DOHH2 (cell line): Measurements from ENCODE around the gene SAP30L.

Source experiments
- H3F3A ChIP-seq: fragments of 200-600 bp; sonication (generic), shearing (Covaris generic); 2 replicates; pipeline ENCODE4 v1.6.0; 2016; ENCODE audit warnings: antibody characterized with exemption, mild to moderate bottlenecking; ENCODE audit not compliant: control insufficient read depth, insufficient read depth
- H3K27ac ChIP-seq: fragments of 200-600 bp; sonication (generic); 2 replicates; pipeline ENCODE4 v1.5.1; 2014; ENCODE audit warnings: low read depth, mild to moderate bottlenecking, low read length, moderate library complexity
- H3K27me3 ChIP-seq: fragments of 200-600 bp; sonication (generic); 2 replicates; pipeline ENCODE4 v1.6.1; 2014; ENCODE audit warnings: mild to moderate bottlenecking, low read length, mixed read lengths; ENCODE audit not compliant: control insufficient read depth
- H3K36me3 ChIP-seq: fragments of 200-600 bp; sonication (generic); 2 replicates; pipeline ENCODE4 v1.6.1; 2014; ENCODE audit warnings: mild to moderate bottlenecking, low read length, moderate library complexity, mixed read lengths; ENCODE audit not compliant: control insufficient read depth
- H3K4me1 ChIP-seq: fragments of 200-600 bp; sonication (generic); 2 replicates; pipeline ENCODE4 v1.6.1; 2014; ENCODE audit warnings: mild to moderate bottlenecking, low read length, mixed read lengths; ENCODE audit not compliant: control insufficient read depth
- H3K4me2 ChIP-seq: fragments of 200-600 bp; sonication (generic); 2 replicates; pipeline ENCODE4 v1.6.0; 2014; ENCODE audit warnings: mild to moderate bottlenecking, low read length, moderate library complexity
- H3K4me3 ChIP-seq: fragments of 200-600 bp; sonication (generic); 2 replicates; pipeline ENCODE4 v1.5.1; 2014; ENCODE audit warnings: mild to moderate bottlenecking, low read length, mixed read lengths
- H3K79me2 ChIP-seq: fragments of 200-600 bp; sonication (generic); 2 replicates; pipeline ENCODE4 v1.6.1; 2014; ENCODE audit warnings: mild to moderate bottlenecking, low read length, mixed read lengths; ENCODE audit not compliant: control insufficient read depth
- H3K9me2 ChIP-seq: fragments of 200-600 bp; sonication (generic); replicated peaks from 2 replicates; pipeline ENCODE4 v1.6.1; 2014; ENCODE audit warnings: mild to moderate bottlenecking, low read length, mixed read lengths; ENCODE audit not compliant: control insufficient read depth
- H3K9me3 ChIP-seq: fragments of 200-600 bp; sonication (generic); 2 replicates; pipeline ENCODE4 v1.6.1; 2014; ENCODE audit warnings: antibody characterized with exemption, low read length, mixed read lengths; ENCODE audit not compliant: control insufficient read depth, insufficient read depth
- H4K20me1 ChIP-seq: fragments of 200-600 bp; sonication (generic); 2 replicates; pipeline ENCODE4 v1.6.0; 2014; ENCODE audit warnings: low read depth, mild to moderate bottlenecking, antibody characterized with exemption, low read length, moderate library complexity; ENCODE audit not compliant: control insufficient read depth, insufficient read depth
- CTCF ChIP-seq: fragments of 200-600 bp; sonication (generic); IDR thresholded peaks from one replicate; pipeline ENCODE4 v1.5.1; 2014; ENCODE audit warnings: antibody characterized with exemption, mild to moderate bottlenecking, low read depth, low read length; ENCODE audit not compliant: poor library complexity, severe bottlenecking
- EZH2phosphoT487 ChIP-seq: fragments of 200-600 bp; sonication (generic); IDR thresholded peaks from 2 replicates; pipeline ENCODE4 v1.6.1; 2017; ENCODE audit warnings: borderline replicate concordance, mild to moderate bottlenecking, antibody characterized with exemption, low read length, moderate library complexity, mixed read lengths

SAP30L gene

GRCh38 chr5:154406231-154406630 lies 39.6 kb upstream of the SAP30L start:
- Histone ChIP-seq H3K4me2 (no peak overlapping the region), H3K4me3 (no peak overlapping the region), H4K20me1 (no peaks in the 10 kb centered on the region), H3K9me2 (no peaks in the 10 kb centered on the region), H3K79me2 (no peaks in the 10 kb centered on the region), H3F3A (no peaks in the 10 kb centered on the region), H3K27ac (no peak overlapping the region), H3K4me1 (peaks cover 6% of the 10 kb centered on the region), H3K36me3 (no peaks in the 10 kb centered on the region), H3K9me3 (no peaks in the 10 kb centered on the region), H3K27me3 (0 out of 2 replicates have a peak, but pooled peaks cover 3% of the 10 kb centered on the region)
- TF ChIP-seq EZH2phosphoT487 = no peak
- TF ChIP-seq CTCF = no peak

GRCh38 chr5:154406826-154407225 lies 39.0 kb upstream of the SAP30L start:
- Histone ChIP-seq H3F3A (no peaks in the 10 kb centered on the region), H3K27ac (no peak overlapping the region), H3K79me2 (no peaks in the 10 kb centered on the region)

DNA sequence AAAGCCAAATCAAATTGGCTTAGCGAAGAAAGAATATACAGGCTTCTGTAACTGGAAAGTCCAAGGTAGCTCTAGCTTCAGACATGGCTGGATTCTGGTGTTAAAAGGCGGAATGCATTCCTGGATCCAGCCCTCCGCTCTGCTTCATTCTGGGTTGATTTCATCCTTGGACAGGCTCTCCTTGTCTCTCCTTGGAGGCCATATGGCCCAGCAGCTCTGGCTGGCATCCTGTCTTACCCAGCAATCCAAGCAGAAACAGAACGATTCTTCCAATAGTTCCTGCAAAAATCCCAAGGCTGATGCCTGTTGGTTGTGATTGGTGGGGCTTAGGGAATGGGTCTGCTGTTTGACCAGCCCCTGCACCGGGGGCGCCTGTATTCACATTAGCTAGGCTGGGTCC lies 37.0 kb upstream of the SAP30L start:
- H3K27me3 ChIP-seq = 0 out of 2 replicates have a peak, but pooled peaks cover 3% of the 10 kb centered on the region
- TF ChIP-seq EZH2phosphoT487 (no peak), CTCF (no peak)
- no peaks in the 10 kb centered on the region for H3K9me3 ChIP-seq
- H4K20me1 ChIP-seq = no peaks in the 10 kb centered on the region
- H3K4me3 ChIP-seq = no peak overlapping the region
- H3K79me2 ChIP-seq = no peaks in the 10 kb centered on the region
- H3K9me2 ChIP-seq = no peaks in the 10 kb centered on the region
- no peaks in the 10 kb centered on the region for H3K36me3 ChIP-seq
- H3K4me2 ChIP-seq = no peak overlapping the region
- H3K27ac ChIP-seq = no peak overlapping the region
- H3F3A ChIP-seq = no peaks in the 10 kb centered on the region
- peaks cover 6% of the 10 kb centered on the region for H3K4me1 ChIP-seq

More at GRCh38 chr5:154406826-154407225, 39.0 kb upstream of the SAP30L start:
- Histone ChIP-seq H3K4me3 (no peak overlapping the region), H3K9me2 (no peaks in the 10 kb centered on the region), H3K9me3 (no peaks in the 10 kb centered on the region), H3K27me3 (0 out of 2 replicates have a peak, but pooled peaks cover 3% of the 10 kb centered on the region), H4K20me1 (no peaks in the 10 kb centered on the region), H3K4me1 (peaks cover 6% of the 10 kb centered on the region), H3K36me3 (no peaks in the 10 kb centered on the region), H3K4me2 (no peak overlapping the region)
- no peak for TF ChIP-seq EZH2phosphoT487
- no peak for TF ChIP-seq CTCF

- Histone ChIP-seq H3K4me3 (no peak overlapping the region), H3F3A (no peaks in the 10 kb centered on the region), H3K9me3 (no peaks in the 10 kb centered on the region), H3K9me2 (no peaks in the 10 kb centered on the region), H3K27me3 (0 out of 2 replicates have a peak, but pooled peaks cover 3% of the 10 kb centered on the region), H3K4me1 (peaks cover 6% of the 10 kb centered on the region), H3K4me2 (no peak overlapping the region), H3K27ac (no peak overlapping the region), H3K36me3 (no peaks in the 10 kb centered on the region), H3K79me2 (no peaks in the 10 kb centered on the region), H4K20me1 (no peaks in the 10 kb centered on the region)
- TF ChIP-seq CTCF (no peak), EZH2phosphoT487 (no peak)
Measured at GRCh38 chr5:154409230-154409840, 36.5 kb upstream of the SAP30L start.
